Measurements from ENCODE around the gene WDR46. TPM values are rescaled to one million over a fixed set of nuclear protein-coding genes. Genes with fewer than 3 reads are reported as not detected.

Gene WDR46
- total and polyA plus RNA-seq, 2 of the 13 experiments (the other 11 are each of a cell fraction or from before 2014, with no cell fraction given), result 47.4 to 105 TPM

DNA sequence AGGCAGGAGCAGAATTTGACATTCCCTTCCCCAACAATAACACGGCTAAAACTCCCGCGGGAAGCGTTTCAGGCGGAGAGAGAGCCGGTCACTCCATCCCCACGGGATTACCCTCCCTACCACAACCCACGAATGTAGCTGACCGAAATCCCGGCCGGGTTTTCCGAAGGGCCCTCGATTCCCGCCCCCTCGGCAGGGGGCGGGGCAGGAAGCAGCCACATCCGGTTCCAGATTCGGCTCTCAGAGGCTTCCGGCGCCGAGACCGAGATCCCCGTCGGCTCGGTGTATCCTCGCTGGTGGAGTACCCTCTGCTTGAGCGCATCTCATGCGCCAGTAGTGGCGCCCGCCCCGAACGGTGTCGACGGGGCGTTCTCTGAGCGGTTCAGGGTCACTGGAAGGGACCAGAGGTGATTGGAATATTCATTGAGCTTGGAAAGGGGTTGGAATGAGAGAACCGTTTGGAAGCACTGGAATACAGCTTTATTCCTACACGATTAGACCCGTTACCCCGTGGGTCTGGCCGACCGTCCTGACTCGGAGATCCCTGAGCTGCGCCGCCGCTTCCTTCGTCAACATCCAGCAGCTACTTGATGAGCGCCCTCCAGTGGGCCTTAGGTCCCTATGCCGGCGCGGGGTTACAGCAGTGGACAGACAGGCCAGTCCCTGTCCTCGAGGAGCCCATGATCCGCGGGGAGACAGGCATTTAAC lies 10.4 kb upstream of the WDR46 start (continued):
- TF ChIP-seq TGIF2 (CRISPR knock-in tag; IDR thresholded peaks at IDR 0.05), result peak; percentile 85
- no peak for TF ChIP-seq CHD2 (IDR thresholded peaks at IDR 0.05; ENCODE audit: low read depth, low read length)
- peak; percentile 74; the same call in 1 of the 2 replicates for TF ChIP-seq SAFB2 (CRISPR knock-in tag; IDR thresholded peaks at IDR 0.05; ENCODE audit: borderline replicate concordance, low read depth)
- TF ChIP-seq, protein P1, sequence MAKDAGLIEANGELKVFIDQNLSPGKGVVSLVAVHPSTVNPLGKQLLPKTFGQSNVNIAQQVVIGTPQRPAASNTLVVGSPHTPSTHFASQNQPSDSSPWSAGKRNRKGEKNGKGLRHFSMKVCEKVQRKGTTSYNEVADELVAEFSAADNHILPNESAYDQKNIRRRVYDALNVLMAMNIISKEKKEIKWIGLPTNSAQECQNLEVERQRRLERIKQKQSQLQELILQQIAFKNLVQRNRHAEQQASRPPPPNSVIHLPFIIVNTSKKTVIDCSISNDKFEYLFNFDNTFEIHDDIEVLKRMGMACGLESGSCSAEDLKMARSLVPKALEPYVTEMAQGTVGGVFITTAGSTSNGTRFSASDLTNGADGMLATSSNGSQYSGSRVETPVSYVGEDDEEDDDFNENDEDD (CRISPR knock-in tag; IDR thresholded peaks at IDR 0.05; ENCODE audit: borderline replicate concordance), result peak; percentile 56; the same call in 1 of the 2 replicates
- TF ChIP-seq, protein P2, sequence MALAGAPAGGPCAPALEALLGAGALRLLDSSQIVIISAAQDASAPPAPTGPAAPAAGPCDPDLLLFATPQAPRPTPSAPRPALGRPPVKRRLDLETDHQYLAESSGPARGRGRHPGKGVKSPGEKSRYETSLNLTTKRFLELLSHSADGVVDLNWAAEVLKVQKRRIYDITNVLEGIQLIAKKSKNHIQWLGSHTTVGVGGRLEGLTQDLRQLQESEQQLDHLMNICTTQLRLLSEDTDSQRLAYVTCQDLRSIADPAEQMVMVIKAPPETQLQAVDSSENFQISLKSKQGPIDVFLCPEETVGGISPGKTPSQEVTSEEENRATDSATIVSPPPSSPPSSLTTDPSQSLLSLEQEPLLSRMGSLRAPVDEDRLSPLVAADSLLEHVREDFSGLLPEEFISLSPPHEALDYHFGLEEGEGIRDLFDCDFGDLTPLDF (CRISPR knock-in tag; IDR thresholded peaks at IDR 0.05), result peak; percentile 91
- peak; percentile 74; the same call in 1 of the 2 replicates for TF ChIP-seq ZZZ3 (CRISPR knock-in tag; IDR thresholded peaks at IDR 0.05; ENCODE audit: borderline replicate concordance)
- TF ChIP-seq, protein P3, sequence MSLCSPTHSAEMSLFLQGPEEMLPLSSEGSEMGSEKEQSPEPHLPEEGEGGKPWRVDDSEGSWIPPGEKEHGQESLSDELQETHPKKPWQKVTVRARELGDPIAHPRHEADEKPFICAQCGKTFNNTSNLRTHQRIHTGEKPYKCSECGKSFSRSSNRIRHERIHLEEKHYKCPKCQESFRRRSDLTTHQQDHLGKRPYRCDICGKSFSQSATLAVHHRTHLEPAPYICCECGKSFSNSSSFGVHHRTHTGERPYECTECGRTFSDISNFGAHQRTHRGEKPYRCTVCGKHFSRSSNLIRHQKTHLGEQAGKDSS (CRISPR knock-in tag; IDR thresholded peaks at IDR 0.05; ENCODE audit: borderline replicate concordance, low read depth), result peak; percentile 82; the same call in 1 of the 2 replicates
- TF ChIP-seq ZSCAN12 (CRISPR knock-in tag; IDR thresholded peaks at IDR 0.05), result no peak
- TF ChIP-seq ZFAT (CRISPR knock-in tag; conservative IDR thresholded peaks at IDR 0.05), result no peak
- TF ChIP-seq PHF21A (CRISPR knock-in tag; IDR thresholded peaks at IDR 0.05), result peak; percentile 79
- peak; percentile 1; the same call in 1 of the 2 replicates for TF ChIP-seq ZNF619 (CRISPR knock-in tag; IDR thresholded peaks at IDR 0.05)
- TF ChIP-seq ZNF382 (CRISPR knock-in tag; IDR thresholded peaks at IDR 0.05; ENCODE audit: borderline replicate concordance), result no peak
- TF ChIP-seq, protein P4, sequence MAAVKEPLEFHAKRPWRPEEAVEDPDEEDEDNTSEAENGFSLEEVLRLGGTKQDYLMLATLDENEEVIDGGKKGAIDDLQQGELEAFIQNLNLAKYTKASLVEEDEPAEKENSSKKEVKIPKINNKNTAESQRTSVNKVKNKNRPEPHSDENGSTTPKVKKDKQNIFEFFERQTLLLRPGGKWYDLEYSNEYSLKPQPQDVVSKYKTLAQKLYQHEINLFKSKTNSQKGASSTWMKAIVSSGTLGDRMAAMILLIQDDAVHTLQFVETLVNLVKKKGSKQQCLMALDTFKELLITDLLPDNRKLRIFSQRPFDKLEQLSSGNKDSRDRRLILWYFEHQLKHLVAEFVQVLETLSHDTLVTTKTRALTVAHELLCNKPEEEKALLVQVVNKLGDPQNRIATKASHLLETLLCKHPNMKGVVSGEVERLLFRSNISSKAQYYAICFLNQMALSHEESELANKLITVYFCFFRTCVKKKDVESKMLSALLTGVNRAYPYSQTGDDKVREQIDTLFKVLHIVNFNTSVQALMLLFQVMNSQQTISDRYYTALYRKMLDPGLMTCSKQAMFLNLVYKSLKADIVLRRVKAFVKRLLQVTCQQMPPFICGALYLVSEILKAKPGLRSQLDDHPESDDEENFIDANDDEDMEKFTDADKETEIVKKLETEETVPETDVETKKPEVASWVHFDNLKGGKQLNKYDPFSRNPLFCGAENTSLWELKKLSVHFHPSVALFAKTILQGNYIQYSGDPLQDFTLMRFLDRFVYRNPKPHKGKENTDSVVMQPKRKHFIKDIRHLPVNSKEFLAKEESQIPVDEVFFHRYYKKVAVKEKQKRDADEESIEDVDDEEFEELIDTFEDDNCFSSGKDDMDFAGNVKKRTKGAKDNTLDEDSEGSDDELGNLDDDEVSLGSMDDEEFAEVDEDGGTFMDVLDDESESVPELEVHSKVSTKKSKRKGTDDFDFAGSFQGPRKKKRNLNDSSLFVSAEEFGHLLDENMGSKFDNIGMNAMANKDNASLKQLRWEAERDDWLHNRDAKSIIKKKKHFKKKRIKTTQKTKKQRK (IDR thresholded peaks at IDR 0.05; ENCODE audit: low read length), result no peak
- TF ChIP-seq, protein P5, sequence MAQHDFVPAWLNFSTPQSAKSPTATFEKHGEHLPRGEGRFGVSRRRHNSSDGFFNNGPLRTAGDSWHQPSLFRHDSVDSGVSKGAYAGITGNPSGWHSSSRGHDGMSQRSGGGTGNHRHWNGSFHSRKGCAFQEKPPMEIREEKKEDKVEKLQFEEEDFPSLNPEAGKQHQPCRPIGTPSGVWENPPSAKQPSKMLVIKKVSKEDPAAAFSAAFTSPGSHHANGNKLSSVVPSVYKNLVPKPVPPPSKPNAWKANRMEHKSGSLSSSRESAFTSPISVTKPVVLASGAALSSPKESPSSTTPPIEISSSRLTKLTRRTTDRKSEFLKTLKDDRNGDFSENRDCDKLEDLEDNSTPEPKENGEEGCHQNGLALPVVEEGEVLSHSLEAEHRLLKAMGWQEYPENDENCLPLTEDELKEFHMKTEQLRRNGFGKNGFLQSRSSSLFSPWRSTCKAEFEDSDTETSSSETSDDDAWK (CRISPR knock-in tag; IDR thresholded peaks at IDR 0.05), result no peak
- peak; percentile 65 for TF ChIP-seq YEATS4 (CRISPR knock-in tag; IDR thresholded peaks at IDR 0.05; ENCODE audit: borderline replicate concordance)
- TF ChIP-seq AHR (CRISPR knock-in tag; IDR thresholded peaks at IDR 0.05), result no peak
- TF ChIP-seq REPIN1 (CRISPR knock-in tag; IDR thresholded peaks at IDR 0.05; ENCODE audit: borderline replicate concordance, low read depth), result peak; percentile 95
- TF ChIP-seq YY1 (IDR thresholded peaks at IDR 0.05; ENCODE audit: insufficient read depth, insufficient replicate concordance, low read depth, low read length), result peak; percentile 53
- TF ChIP-seq GZF1 (CRISPR knock-in tag; IDR thresholded peaks at IDR 0.05), result no peak; the same call in 1 of the 2 replicates
- peak; percentile 51; the same call in 1 of the 2 replicates for TF ChIP-seq ZNF766 (CRISPR knock-in tag; IDR thresholded peaks at IDR 0.05; ENCODE audit: borderline replicate concordance)
- no peak for TF ChIP-seq PRPF4 (IDR thresholded peaks at IDR 0.05; ENCODE audit: low read depth, low read length, poor library complexity, severe bottlenecking)
